HG02970 (cell line): Measurements from ENCODE around the gene LRRC9.

Experiments used
- ATAC-seq: cut with Tn5 transposase; IDR thresholded peaks from one replicate; pipeline ENCODE4 v1.9.1; 2021; ENCODE audit warnings: mild to moderate bottlenecking, moderate library complexity, moderate number of reproducible peaks; ENCODE audit not compliant: unreplicated experiment, low FRiP score

LRRC9 gene

GRCh38 chr14:60101786-60102185 lies 181.8 kb downstream of the LRRC9 start:
- no peak for ATAC-seq

GRCh38 chr14:60102389-60102788 lies 182.4 kb downstream of the LRRC9 start:
- ATAC-seq, result no peak

- no peak for ATAC-seq
Observed at GRCh38 chr14:60106339-60106738, 186.4 kb downstream of the LRRC9 start.

- no peak for ATAC-seq
Observed at GRCh38 chr14:60107477-60107876, 187.5 kb downstream of the LRRC9 start.

GRCh38 chr14:60111732-60112131 lies 191.8 kb downstream of the LRRC9 start:
- no peak for ATAC-seq
